Epithelial cell of prostate (primary cell): ENCODE results near the gene RRAGD.
"Not testable (repeated sequence)": the region's sequence is repeated elsewhere in the genome, so short reads cannot be mapped to it uniquely, and the experiment has no call there.

Source experiments
- DNase-seq: peaks from one replicate; pipeline ENCODE4 v3.0.0-alpha.2; 2011; ENCODE audit warnings: low read depth, low spot score
- H3K27ac ChIP-seq: fragments of 450-650 bp; 2 replicates; pipeline ENCODE4 v1.5.1; 2017; ENCODE audit warnings: mild to moderate bottlenecking

Gene RRAGD

GRCh38 chr6:89413006-89413400 lies 930 bp upstream of the RRAGD start:
- no peak overlapping the region for H3K27ac ChIP-seq
- no peak for DNase-seq

- H3K27ac ChIP-seq: no peak overlapping the region
- DNase-seq: no peak
Observed at GRCh38 chr6:89411145-89412070, 665 bp downstream of the RRAGD start.

- DNase-seq: no peak
- H3K27ac ChIP-seq: no peak overlapping the region
Observed at GRCh38 chr6:89410788-89411144, 1.3 kb downstream of the RRAGD start.

GRCh38 chr6:89410231-89410761 lies 1.8 kb downstream of the RRAGD start:
- H3K27ac ChIP-seq: no peak overlapping the region
- no peak for DNase-seq

- no peak overlapping the region for H3K27ac ChIP-seq
- DNase-seq: no peak
Observed at GRCh38 chr6:89409461-89410035, 2.5 kb downstream of the RRAGD start.

GRCh38 chr6:89406141-89406540 lies 5.9 kb downstream of the RRAGD start:
- DNase-seq: no peak
- H3K27ac ChIP-seq: no peak overlapping the region

- H3K27ac ChIP-seq: no peak overlapping the region
- no peak for DNase-seq
Observed at GRCh38 chr6:89404512-89404911, 7.6 kb downstream of the RRAGD start.

- H3K27ac ChIP-seq: no peak overlapping the region
- DNase-seq: no peak
Observed at GRCh38 chr6:89402776-89403175, 9.3 kb downstream of the RRAGD start.

GRCh38 chr6:89400912-89401399 lies 11.1 kb downstream of the RRAGD start:
- no peak overlapping the region for H3K27ac ChIP-seq
- no peak for DNase-seq

- no peak overlapping the region for H3K27ac ChIP-seq
Observed at GRCh38 chr6:89400050-89400449, 12.0 kb downstream of the RRAGD start.

GRCh38 chr6:89398762-89399525 lies 13.1 kb downstream of the RRAGD start:
- no peak for DNase-seq
- H3K27ac ChIP-seq: no peak overlapping the region

More at GRCh38 chr6:89400050-89400449, 12.0 kb downstream of the RRAGD start:
- no peak for DNase-seq

GRCh38 chr6:89397884-89398283 lies 14.2 kb downstream of the RRAGD start:
- DNase-seq, H3K27ac ChIP-seq: not testable (repeated sequence)

GRCh38 chr6:89393659-89394058 lies 18.4 kb downstream of the RRAGD start:
- no peak for DNase-seq
- H3K27ac ChIP-seq: no peak overlapping the region

- H3K27ac ChIP-seq: no peak overlapping the region
- DNase-seq: no peak
Observed at GRCh38 chr6:89392823-89393222, 19.2 kb downstream of the RRAGD start.

- no peak overlapping the region for H3K27ac ChIP-seq
- no peak for DNase-seq
Observed at GRCh38 chr6:89388846-89389245, 23.2 kb downstream of the RRAGD start.

GRCh38 chr6:89387516-89388201 lies 24.4 kb downstream of the RRAGD start:
- no peak for DNase-seq
- no peak overlapping the region for H3K27ac ChIP-seq

- no peak for DNase-seq
- no peak overlapping the region for H3K27ac ChIP-seq
Observed at GRCh38 chr6:89386917-89387491, 25.1 kb downstream of the RRAGD start.

GRCh38 chr6:89385846-89386245 lies 26.2 kb downstream of the RRAGD start:
- DNase-seq: no peak
- H3K27ac ChIP-seq: peak overlapping the region; percentile 20

- DNase-seq: peak; percentile 86
Observed at GRCh38 chr6:89385156-89385667, 26.9 kb downstream of the RRAGD start.

More at GRCh38 chr6:89385156-89385667, 26.9 kb downstream of the RRAGD start:
- H3K27ac ChIP-seq: peak overlapping the region; percentile 20
